UCSD-AML1 (cell line): ENCODE results near the gene ALPK3.

ENCODE experiments used
- DNase-seq: peaks from one replicate; lab custom pipeline; 2025; ENCODE audit not compliant: unreplicated experiment; lab: John Stamatoyannopoulos, UW

ALPK3 gene

GRCh38 chr15:84797212-84797611 lies 19.9 kb upstream of the ALPK3 start:
- no peak for DNase-seq

DNA sequence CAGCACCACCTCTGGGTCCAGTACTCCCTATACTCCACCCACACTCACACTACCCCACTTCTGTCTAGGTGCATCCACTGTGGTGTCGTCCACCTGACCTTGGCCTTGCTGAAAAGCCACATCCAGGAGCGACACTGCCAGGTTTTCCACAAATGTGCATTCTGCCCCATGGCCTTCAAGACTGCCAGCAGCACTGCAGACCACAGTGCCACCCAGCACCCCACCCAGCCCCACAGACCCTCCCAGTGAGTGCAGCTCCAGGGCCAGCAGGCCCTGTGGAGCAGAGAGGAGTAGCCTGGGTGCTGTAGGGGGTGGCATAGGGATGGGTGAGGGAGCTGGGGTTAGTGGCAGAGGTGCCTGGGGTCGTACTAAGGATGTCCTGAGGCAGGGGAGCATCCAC lies 19.4 kb upstream of the ALPK3 start:
- no peak for DNase-seq

DNA sequence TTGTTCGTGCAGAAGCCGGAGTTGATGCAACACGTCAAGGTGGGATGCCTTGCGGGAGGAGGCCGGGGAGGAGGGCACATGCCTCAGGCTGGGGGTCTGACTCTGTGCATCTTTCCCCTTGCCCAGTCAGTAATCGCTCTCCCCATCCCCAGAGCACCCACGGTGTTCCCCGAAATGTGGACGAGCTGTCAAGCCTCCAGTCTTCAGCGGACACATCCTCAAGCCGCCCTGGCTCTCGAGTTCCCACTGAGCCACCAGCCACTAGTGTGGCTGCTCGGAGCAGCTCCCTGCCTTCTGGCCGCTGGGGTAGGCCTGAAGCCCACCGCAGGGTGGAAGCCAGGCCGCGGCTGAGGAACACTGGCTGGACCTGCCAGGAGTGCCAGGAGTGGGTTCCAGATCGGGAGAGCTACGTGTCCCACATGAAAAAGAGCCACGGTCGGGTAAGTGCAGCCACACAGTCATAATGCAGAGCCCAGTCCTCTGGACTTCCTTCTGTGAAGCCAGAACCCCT lies 18.7 kb upstream of the ALPK3 start:
- no peak for DNase-seq

DNA sequence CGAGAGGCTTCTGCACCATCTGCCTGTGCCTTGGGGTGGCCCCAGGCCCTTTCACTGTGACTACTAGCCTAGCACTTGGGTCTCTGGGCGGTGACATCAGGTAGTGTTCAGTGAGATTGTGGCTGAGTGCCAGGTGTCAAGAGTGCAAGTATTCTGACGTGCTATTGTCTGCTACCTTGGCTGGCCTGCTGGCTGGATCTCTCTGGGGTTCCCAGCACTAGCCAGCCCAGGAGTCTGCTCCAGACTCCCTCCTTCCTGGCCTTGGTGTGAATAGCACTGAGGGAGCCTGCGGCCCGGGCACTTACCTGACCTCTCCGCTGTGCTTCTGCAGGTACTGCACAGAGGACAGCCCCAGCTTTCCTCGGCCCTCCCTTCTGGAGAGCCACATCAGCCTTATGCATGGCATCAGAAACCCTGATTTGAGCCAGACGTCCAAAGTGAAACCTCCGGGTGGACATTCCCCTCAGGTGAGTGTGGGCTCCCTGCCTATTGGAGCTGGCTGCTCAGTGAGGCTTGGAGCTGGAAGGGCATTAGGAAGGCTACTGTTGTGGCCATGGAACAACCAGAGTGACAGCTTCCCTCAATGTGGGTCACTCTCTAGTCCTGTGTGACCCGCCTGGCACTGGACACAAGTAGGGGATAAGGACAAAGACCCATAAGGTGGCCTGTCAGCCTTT lies 17.5 kb upstream of the ALPK3 start:
- no peak for DNase-seq

DNA sequence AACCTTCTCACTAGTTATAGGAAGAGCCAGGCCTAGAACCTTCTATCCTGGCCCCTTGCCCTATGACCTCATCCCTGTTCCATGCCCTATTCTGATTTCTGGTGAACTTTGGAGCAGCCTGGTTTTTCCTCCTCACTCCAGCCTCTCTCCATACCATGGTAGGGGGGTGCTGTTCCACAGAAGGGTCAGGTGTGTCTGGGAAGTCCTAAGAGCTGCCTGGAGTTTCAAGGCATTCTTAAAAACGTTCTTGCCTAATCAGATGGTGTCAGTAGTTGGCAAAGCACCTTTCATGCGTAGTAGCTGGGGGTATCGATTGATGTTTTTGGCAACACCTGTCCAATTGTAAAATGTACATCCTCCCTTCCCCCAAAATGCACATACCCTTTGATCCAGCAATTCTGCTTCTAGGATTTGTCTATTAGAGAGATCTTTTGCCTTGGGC lies 16.8 kb upstream of the ALPK3 start:
- DNase-seq: no peak

- DNase-seq: no peak
These were observed 12.9 kb upstream of the ALPK3 start for GRCh38 chr15:84804005-84804900.

DNA sequence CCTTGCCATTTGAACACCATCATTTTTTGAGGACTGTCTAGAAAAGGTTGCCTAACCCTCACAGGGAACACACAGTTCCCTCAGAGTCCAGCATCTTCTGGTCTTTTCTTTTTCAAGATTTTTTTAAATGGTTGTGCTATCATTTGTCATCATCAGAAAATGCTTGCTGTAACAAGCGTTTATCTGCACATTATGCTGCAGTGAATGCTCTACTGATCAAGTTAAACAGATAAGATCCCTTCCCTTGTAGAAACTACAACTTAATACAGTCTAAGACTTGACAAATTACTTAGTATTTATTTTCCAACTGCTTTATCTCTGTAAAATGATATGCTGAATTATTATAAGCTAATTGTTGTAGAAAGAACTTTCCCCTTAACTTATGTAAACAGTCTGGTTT lies 11.9 kb upstream of the ALPK3 start:
- no peak for DNase-seq

DNA sequence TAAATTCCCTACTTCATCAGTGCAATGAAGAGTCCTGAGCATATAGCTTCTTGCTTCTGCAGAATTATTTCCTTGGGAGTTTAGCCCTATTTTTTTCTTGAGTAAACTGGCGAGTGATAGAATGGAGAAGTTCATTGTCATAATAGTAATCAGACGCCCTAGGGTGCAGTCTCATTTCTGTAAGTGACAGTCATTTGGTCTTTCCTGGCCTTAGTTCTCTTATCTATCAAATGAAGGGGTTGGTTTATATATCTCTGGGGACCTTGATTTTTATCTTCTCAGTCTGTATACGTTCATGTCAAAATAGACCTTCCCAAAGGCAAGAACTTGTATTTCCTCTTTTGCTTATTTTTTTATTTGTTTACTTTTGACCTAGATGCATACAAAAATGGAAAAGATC lies 9.9 kb upstream of the ALPK3 start:
- no peak for DNase-seq

GRCh38 chr15:84810073-84810840 lies 6.9 kb upstream of the ALPK3 start:
- no peak for DNase-seq

GRCh38 chr15:84811151-84811550 lies 6.0 kb upstream of the ALPK3 start:
- DNase-seq: no peak

- no peak for DNase-seq
These were observed 5.3 kb upstream of the ALPK3 start for GRCh38 chr15:84811828-84812227.

DNA sequence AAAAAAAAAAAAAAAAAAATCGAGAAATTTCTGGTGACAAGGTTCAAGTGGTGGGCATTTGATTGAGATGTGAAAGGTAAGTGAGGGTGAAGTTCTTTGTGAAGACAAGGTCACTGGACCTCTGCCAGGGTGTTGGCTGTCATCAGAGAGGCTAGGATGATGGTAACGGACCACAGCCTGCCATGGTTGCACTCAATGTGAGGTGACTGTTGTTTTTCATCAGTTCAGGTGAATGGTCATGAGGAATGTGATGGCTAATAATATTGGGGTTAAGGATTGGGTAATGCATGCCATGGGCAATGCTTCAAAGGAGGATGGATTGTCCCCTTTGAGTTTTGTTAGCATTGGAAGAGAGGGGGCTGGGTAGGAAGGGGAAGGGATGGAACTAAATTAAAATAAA lies 4.3 kb upstream of the ALPK3 start:
- DNase-seq: no peak

GRCh38 chr15:84813435-84813834 lies 3.7 kb upstream of the ALPK3 start:
- DNase-seq: no peak

GRCh38 chr15:84813931-84814330 lies 3.2 kb upstream of the ALPK3 start:
- no peak for DNase-seq

GRCh38 chr15:84814916-84815315 lies 2.2 kb upstream of the ALPK3 start:
- no peak for DNase-seq

DNA sequence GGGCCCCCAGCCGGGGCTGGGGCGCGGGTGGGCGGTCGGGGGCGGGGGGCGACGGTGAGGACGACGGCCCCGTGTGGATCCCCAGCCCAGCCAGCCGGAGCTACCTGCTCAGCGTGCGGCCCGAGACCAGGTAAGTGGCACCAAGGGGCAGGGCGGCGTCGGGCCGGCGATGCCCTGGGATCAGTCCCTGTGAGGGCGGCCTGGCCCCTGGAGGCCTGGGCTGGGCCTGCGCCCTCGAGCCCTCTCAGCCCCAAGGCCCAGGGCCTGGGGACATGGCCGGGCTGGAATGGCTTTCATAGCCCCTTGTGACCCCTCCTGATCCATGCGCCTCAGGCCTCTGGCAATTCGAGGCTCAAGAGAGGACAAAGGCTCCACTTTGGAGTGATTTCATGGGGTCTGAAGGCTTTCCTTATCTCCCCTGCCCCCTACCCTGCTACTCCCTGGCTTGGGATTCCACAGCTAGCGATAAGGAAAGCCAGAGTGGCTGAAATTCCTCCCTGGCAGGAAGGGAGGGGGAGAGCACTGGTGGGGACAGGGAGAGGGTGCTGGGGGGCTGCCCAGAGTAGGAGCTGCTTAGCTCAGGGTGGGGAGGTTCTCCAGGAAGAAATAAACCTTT lies 418 bp downstream of the ALPK3 start:
- no peak for DNase-seq

GRCh38 chr15:84818261-84819131 lies 1.3 kb downstream of the ALPK3 start:
- DNase-seq: peak; percentile 60

DNA sequence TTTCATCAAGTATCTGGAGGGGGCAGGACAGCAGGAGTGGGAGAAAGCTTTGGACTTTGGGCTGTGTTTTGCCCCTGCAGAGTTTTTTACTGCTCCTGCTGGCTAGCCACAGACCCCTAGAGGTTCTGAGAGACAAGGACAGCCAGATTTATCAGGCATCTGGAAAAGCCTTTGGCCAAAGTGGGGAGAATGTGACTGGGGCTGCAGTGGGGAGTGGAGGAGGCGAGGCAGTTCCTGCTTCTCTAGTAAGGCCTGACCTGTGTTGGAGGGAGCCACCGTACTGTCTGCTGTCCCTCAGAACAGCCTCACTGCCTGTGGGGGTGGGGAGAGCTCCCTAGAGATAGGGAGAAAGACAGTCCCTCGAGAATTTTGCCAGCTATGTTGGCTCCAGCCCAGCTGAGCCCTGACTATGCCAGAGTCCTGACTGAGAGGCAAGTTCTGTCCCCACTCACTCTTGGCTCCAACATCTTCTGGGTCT lies 2.2 kb downstream of the ALPK3 start:
- DNase-seq: no peak

- no peak for DNase-seq
These were observed 2.6 kb downstream of the ALPK3 start for GRCh38 chr15:84819791-84820190.

DNA sequence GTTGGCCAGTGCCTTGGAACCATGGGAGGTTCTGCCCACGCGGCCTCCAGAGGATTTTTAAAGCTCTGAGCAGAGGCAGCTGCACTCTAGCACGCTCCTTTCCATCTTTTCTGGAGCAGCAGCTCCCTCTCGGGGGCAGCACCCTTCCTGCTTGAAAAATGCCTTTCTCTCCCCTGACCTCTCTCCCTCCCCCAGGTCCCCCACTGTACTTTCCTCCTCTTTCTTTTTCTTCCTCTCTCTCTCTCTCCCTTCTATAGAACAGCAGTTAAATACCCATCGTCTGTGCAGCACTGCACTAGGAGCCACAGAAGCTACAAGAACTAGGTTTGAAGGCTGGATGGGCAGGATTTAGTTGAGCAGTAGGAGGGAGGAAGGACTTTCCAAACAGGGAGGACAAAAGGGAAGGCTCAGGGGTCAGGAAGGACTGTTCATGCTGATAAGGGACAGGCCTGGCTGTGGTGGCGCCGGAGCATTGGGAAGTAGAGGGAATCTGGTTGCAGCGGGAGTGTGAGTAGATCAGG lies 4.4 kb downstream of the ALPK3 start:
- DNase-seq: peak; percentile 72
